ENCODE data around the gene LARGE1. TPM values are rescaled to one million over a fixed set of nuclear protein-coding genes. Genes with fewer than 3 reads are reported as not detected.

The LARGE1 gene
- total RNA-seq, 2 donors from 2014 or later: 12.5 to 21.1 TPM

DNA sequence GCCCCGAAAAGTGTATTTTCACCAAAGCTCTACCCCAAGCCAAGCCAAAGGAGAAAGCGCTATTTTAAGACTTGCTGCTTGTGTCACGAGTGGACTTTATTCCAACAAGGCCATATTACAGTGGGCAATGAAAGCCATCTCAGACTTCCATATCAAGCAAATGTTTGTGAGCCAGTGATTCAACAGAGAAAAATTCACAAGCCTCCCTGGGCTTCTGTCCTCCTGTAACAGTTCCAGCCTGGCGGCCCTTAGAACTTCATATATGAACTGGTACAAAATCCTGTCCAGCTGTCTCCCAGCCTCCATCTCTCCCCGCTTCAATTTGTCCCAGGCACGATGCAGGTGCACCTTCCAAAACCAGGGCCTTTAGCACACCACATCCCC lies 11.2 kb downstream of the LARGE1 start:
- no peak overlapping the region for H3K27ac ChIP-seq
- DNase-seq: no peak
- no peaks in the 10 kb centered on the region for H3K4me1 ChIP-seq
- H3K36me3 ChIP-seq (replicated peaks in 1 of 2; ENCODE audit: insufficient read depth in 1 of 2, low read depth in 2 of 2): peaks cover 0 to 1% of the 10 kb centered on the region in 2 donors
- WGBS, 2 donors: 86 to 87% methylated on average over 6 of the region's 6 CpGs
- ATAC-seq: no peak
- H3K4me3 ChIP-seq: no peak overlapping the region
- no peaks in the 10 kb centered on the region for H3K27me3 ChIP-seq
- TF ChIP-seq POLR2A (IDR thresholded peaks at IDR 0.05) (no peak), CTCF (IDR thresholded peaks at IDR 0.05) (no peak)
- intact Hi-C loops (cut with DNase I): no loop called here
- H3K9me3 ChIP-seq: no peaks in the 10 kb centered on the region

GRCh38 chr22:33908171-33909074 lies 11.9 kb downstream of the LARGE1 start:
- DNase-seq (no peak), ATAC-seq (no peak)
- no peaks in the 10 kb centered on the region for H3K4me1 ChIP-seq
- no peak overlapping the region for H3K27ac ChIP-seq
- H3K4me3 ChIP-seq: no peak overlapping the region
- intact Hi-C loops (cut with DNase I): no loop called here
- H3K9me3 ChIP-seq: no peaks in the 10 kb centered on the region
- no peaks in the 10 kb centered on the region for H3K27me3 ChIP-seq
- H3K36me3 ChIP-seq (replicated peaks in 1 of 2; ENCODE audit: insufficient read depth in 1 of 2, low read depth in 2 of 2): peaks cover 0 to 1% of the 10 kb centered on the region in 2 donors
- TF ChIP-seq POLR2A (IDR thresholded peaks at IDR 0.05) (no peak), CTCF (IDR thresholded peaks at IDR 0.05) (no peak)
- 87 to 89% methylated on average over 10 of the region's 10 CpGs for WGBS, 2 donors

- Histone ChIP-seq H3K36me3 (replicated peaks in 1 of 2; ENCODE audit: insufficient read depth in 1 of 2, low read depth in 2 of 2) (peaks cover 0 to 1% of the 10 kb centered on the region in 2 donors), H3K27ac (no peak overlapping the region), H3K27me3 (no peaks in the 10 kb centered on the region), H3K4me3 (no peak overlapping the region), H3K9me3 (no peaks in the 10 kb centered on the region), H3K4me1 (no peaks in the 10 kb centered on the region)
- no peak for TF ChIP-seq CTCF (IDR thresholded peaks at IDR 0.05)
- no peak for TF ChIP-seq POLR2A (IDR thresholded peaks at IDR 0.05)
- intact Hi-C loops (cut with DNase I): no loop called here
- DNase-seq: no peak
- no peak for ATAC-seq
- 60 to 68% methylated on average over 3 of the region's 3 CpGs for WGBS, 2 donors
These were observed 13.3 kb downstream of the LARGE1 start for GRCh38 chr22:33906954-33907353.

GRCh38 chr22:33906475-33906874 lies 13.8 kb downstream of the LARGE1 start:
- ATAC-seq (no peak), DNase-seq (no peak)
- intact Hi-C loops (cut with DNase I): no loop called here
- Histone ChIP-seq H3K9me3 (no peaks in the 10 kb centered on the region), H3K4me1 (no peaks in the 10 kb centered on the region), H3K4me3 (no peak overlapping the region), H3K36me3 (replicated peaks in 1 of 2; ENCODE audit: insufficient read depth in 1 of 2, low read depth in 2 of 2) (peaks cover 0 to 1% of the 10 kb centered on the region in 2 donors), H3K27me3 (no peaks in the 10 kb centered on the region), H3K27ac (no peak overlapping the region)
- TF ChIP-seq POLR2A (IDR thresholded peaks at IDR 0.05) (no peak), CTCF (IDR thresholded peaks at IDR 0.05) (no peak)

- Histone ChIP-seq H3K27me3 (no peaks in the 10 kb centered on the region), H3K36me3 (replicated peaks in 1 of 2; ENCODE audit: insufficient read depth in 1 of 2, low read depth in 2 of 2) (no peaks in the 10 kb centered on the region), H3K4me3 (no peak overlapping the region), H3K27ac (no peak overlapping the region), H3K9me3 (no peaks in the 10 kb centered on the region), H3K4me1 (no peaks in the 10 kb centered on the region)
- DNase-seq (no peak), ATAC-seq (no peak)
- TF ChIP-seq CTCF (IDR thresholded peaks at IDR 0.05) (no peak), POLR2A (IDR thresholded peaks at IDR 0.05) (no peak)
- WGBS, 2 donors: 89 to 92% methylated on average over 7 of the region's 7 CpGs
- intact Hi-C loops (cut with DNase I): no loop called here
These were observed 17.3 kb downstream of the LARGE1 start for GRCh38 chr22:33903012-33903411.

All from body of pancreas (tissue), 4 donors.